ENCODE results near the gene GIGYF2.
A peak's percentile ranks its signal among the peaks of the same experiment; 100 is the strongest.
"Not testable (repeated sequence)": the region's sequence is repeated elsewhere in the genome, so short reads cannot be mapped to it uniquely, and the experiment has no call there.

GIGYF2 gene, protein sequence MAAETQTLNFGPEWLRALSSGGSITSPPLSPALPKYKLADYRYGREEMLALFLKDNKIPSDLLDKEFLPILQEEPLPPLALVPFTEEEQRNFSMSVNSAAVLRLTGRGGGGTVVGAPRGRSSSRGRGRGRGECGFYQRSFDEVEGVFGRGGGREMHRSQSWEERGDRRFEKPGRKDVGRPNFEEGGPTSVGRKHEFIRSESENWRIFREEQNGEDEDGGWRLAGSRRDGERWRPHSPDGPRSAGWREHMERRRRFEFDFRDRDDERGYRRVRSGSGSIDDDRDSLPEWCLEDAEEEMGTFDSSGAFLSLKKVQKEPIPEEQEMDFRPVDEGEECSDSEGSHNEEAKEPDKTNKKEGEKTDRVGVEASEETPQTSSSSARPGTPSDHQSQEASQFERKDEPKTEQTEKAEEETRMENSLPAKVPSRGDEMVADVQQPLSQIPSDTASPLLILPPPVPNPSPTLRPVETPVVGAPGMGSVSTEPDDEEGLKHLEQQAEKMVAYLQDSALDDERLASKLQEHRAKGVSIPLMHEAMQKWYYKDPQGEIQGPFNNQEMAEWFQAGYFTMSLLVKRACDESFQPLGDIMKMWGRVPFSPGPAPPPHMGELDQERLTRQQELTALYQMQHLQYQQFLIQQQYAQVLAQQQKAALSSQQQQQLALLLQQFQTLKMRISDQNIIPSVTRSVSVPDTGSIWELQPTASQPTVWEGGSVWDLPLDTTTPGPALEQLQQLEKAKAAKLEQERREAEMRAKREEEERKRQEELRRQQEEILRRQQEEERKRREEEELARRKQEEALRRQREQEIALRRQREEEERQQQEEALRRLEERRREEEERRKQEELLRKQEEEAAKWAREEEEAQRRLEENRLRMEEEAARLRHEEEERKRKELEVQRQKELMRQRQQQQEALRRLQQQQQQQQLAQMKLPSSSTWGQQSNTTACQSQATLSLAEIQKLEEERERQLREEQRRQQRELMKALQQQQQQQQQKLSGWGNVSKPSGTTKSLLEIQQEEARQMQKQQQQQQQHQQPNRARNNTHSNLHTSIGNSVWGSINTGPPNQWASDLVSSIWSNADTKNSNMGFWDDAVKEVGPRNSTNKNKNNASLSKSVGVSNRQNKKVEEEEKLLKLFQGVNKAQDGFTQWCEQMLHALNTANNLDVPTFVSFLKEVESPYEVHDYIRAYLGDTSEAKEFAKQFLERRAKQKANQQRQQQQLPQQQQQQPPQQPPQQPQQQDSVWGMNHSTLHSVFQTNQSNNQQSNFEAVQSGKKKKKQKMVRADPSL (N-terminal part only)

GRCh38 chr2:232697059-232697806, at the start of gene GIGYF2:
GIGYF2 (plus strand) TSS chr2:232697331; CDS start chr2:232735198, 37,867 bp downstream.
- DNase-seq (ENCODE audit: low read depth in 4 of 4, low spot score in 1 of 4) = peak; percentile 81 to 97 (median 94)

- DNase-seq (ENCODE audit: low read depth in 4 of 4, low spot score in 1 of 4) = no peak
Observed at GRCh38 chr2:232649033-232649432, 48.1 kb upstream of the GIGYF2 start.

- DNase-seq (ENCODE audit: low read depth in 4 of 4, low spot score in 1 of 4) = no peak
Observed at GRCh38 chr2:232652505-232652851, 44.7 kb upstream of the GIGYF2 start.

DNA sequence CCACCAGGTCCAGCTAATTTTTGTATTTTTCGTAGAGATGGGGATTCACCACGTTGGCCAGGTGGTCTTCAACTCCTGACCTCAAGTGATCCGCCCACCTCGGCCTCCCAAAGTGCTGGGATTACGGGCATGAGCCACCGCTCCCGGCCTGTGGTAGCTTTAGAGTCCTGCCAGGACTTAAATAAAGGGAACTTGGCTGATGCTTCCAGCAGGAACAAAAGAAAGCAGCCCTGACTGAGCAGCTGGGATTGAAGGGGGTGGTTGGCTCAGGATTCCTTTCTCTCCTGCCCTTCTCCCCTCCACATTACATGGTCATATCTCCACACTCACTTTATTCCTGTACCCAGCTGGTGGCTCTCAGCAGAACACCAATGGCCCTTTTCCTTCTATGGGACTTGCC, 43.7 kb upstream of the GIGYF2 start:
- no peak for DNase-seq (ENCODE audit: low read depth in 4 of 4, low spot score in 1 of 4)

- DNase-seq (ENCODE audit: low read depth in 4 of 4, low spot score in 1 of 4) = no peak
Observed at GRCh38 chr2:232655392-232655791, 41.7 kb upstream of the GIGYF2 start.

- DNase-seq (ENCODE audit: low read depth in 4 of 4, low spot score in 1 of 4) = no peak
Observed at GRCh38 chr2:232658217-232658785, 38.8 kb upstream of the GIGYF2 start.

DNA sequence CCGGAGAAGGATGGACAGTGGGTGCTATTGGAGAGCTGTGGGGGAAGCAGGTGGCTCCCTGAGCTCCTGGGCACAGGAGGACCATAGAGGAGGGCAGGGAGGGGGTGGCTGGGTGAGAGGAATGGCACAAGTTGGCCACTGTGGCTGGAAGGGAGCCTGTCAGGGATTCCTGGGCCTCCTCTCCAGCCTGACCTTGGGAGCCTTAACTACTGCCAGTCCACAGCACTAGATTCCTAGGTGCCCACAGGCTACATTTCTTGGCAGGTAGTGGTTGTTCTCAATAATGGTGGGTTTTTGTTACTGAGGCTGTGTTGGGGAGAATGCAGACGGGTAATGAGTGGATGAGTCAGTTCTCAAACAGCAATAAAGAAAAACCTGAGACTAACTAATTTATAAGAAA, 37.8 kb upstream of the GIGYF2 start:
- no peak for DNase-seq (ENCODE audit: low read depth in 4 of 4, low spot score in 1 of 4)

DNA sequence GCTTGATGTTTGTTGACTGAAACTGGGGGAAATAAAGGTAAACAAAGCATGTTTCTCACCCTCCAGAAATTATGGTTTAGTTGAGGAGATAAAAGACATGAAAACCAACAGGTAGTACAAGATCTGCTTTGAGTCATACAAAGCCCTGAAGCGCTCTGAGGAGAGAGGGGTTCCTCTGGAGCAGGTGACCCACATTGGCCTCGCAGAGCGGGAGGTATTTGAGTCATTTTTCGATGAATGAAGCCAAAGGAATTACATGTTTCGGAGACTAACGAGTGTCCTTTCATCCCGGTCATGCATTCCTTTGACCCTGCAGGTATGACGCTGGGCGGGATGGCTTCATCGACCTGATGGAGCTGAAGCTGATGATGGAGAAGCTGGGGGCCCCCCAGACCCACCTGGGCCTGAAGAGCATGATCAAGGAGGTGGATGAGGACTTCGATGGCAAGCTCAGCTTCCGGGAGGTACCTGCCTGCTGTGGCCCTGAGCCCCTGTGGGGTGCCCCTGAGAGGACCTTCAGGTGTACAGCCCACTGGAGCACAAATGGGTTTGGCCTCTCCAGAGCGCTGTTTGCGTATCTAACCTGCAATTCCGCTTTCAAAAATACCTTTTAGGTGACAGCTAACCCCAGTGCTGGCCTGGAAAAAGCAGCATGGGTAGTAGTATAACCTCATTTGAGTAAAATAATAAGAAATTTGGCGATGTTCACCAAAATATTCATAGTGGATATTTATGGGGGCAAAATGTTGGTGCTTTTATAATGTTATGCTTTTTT, 34.5 kb upstream of the GIGYF2 start:
- no peak for DNase-seq (ENCODE audit: low read depth in 4 of 4, low spot score in 1 of 4)

DNA sequence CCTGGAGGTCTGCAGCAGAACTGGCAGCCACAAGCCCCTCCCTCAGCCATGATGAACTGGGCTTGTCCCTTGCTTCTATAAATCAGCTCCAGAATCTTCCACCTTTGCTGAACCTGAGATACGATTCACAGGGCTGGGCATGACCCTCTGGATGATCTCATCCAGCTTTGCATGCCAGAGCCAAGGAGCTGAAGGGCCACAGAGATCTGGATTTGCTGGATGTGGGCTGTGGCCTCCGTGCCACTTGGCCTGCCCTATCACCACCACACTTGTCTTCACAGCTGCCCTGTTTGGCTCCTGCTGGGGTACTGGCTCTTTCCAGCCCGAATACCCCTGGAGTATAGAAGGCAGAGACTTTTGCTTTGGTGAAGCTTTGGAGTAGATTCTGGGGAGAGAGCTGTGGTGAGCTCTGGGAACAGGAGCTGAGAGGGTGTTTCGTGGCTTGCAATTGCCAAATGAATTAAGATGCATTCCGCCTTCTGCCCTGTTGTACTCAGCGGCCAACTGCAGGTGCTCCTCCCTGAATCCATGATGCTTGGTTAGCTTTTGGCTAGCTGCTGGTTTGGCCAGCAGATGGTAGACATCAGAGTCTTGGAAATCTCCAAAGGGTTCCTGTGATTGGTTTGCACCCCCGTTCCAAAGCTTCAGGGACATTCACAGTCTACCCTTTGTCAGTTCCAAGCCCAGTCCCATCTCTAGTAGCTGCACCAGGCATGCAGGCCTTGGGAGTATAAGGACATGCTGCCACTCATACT, 30.9 kb upstream of the GIGYF2 start:
- no peak for DNase-seq (ENCODE audit: low read depth in 4 of 4, low spot score in 1 of 4)

DNA sequence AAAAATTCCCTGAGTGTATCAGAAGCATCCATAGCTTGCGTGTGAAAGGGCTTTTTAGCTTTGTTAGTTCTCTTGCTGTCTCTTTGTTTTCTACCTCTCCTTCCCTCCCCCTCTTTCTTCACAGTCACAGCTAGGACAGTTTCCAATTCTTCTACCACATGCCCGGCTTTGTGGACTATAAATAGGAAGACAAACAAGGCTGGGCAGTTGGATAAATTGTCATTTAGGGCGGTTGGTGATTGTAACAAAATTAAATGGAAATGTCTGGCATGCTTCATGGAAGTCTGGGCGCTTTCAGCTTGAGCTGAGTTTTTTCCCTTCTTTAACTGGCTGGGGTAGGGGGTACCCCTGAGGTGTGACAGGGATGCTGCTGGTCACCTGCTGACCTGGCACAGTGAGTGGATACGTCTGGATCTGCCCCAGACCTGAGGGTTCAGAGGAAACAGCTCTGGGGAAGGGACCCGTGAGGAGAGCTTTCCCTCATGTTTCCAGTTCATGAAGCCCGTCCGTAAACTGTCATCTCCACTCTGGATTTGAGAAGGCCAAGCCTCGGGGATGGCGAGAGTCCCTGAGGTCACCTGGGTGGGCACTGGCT, 29.0 kb upstream of the GIGYF2 start:
- DNase-seq (ENCODE audit: low read depth in 4 of 4, low spot score in 1 of 4) = no peak

DNA sequence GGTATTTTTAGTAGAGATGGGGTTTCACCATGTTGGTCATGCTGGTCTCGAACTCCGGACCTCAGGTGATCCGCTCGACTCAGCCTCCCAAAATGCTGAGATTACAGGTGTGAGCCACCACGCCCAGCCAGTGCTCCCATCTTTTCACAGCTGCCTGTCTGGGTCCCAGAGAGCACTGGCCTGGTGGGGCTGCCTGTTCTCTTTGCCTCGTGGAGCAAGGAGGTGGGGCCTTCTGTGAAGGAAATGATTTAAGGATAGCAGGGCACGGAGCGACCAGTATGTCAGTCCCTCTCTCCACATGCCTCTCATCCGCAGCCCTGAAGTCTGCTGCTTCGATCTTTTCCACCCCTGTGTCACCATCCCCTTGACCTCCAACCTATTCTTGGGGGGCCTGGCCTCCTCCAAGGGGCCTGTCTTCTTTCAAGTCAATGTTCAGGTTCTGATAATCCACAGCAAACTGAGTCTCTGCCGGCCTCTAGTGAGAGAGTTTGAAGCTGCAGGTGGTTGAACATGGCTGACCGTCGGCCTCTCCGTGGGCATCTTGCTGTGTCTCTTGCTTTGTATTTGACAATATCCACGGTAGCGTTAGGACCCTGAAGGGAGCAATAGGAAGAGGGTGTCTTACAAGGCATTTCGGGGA, 28.2 kb upstream of the GIGYF2 start:
- DNase-seq (ENCODE audit: low read depth in 4 of 4, low spot score in 1 of 4) = no peak

GRCh38 chr2:232672588-232672987, 24.5 kb upstream of the GIGYF2 start:
- DNase-seq (ENCODE audit: low read depth in 4 of 4, low spot score in 1 of 4) = no peak

DNA sequence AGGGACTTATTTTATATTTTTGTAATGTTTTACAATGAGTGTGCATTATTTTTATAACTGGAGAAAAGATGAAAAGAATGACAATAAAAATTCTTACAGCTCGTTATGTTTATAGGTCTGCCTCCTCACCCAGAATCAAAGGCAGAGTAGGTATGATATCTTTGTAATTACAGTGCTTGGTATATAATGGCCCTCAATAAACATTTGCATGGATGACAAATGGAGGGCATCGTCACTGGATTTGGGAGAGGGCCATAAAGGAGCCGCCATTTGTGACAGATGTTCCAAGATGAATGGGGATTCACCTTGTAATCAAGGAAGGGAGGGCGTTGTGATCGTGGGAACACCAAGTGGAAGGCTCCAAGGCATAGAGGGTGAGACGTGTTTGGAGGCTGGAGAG, 22.6 kb upstream of the GIGYF2 start:
- no peak for DNase-seq (ENCODE audit: low read depth in 4 of 4, low spot score in 1 of 4)

DNA sequence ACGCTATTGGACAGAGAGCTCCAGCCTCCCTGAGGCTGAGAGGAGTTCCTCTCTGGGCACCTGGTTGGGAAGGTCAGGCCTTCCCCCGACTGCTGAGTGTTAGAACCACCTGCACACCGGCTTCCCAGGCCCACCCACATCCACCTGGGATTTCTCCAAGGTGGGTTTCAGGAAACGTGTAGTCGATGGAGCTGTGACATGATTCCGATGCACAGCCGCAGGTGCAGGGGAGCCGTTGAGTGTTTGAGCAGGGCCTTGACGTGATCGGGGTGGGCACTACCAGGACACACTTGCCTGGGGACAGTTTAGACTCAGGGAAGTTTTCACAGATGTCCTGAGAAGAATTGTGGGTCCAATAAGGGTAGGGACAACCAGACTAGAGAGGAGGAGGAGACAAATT, 21.8 kb upstream of the GIGYF2 start:
- DNase-seq (ENCODE audit: low read depth in 4 of 4, low spot score in 1 of 4) = no peak

DNA sequence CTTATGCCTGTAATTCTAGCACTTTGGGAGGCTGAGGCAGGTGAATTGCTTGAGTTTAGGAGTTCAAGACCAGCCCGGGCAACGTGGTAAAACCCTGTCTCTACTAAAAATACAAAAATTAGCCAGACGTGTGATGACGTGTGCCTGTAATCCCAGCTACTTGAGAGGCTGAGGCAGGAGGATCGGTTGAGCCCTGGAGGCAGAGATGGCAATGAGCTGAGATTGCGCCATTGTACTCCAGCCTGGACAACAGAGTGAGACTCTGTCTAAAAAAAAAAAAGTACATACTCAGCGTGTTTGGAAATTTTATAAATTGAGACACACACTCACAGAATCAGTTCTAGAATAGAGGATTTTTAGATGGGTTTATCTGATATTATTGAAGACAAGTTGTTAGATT, 17.1 kb upstream of the GIGYF2 start:
- DNase-seq (ENCODE audit: low read depth in 4 of 4, low spot score in 1 of 4) = no peak

DNA sequence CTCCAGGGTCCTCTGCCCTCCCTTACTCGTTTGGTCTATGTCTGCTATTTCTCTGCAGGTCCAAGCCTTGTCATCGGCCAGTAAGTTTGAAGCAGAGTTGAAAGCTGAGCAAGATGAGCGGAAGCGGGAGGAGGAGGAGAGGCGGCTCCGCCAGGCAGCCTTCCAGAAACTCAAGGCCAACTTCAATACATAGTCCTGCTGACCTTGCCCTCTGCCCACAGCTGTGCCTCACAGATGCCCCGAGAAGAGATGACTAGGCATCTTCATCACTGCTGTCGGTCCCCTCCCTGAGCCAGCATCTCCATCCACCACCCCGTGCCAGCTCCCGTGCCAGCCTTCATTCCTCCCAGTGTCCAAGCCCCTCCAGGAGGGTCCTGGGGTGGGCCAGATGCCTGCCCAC, 15.6 kb upstream of the GIGYF2 start:
- DNase-seq (ENCODE audit: low read depth in 4 of 4, low spot score in 1 of 4) = no peak

DNA sequence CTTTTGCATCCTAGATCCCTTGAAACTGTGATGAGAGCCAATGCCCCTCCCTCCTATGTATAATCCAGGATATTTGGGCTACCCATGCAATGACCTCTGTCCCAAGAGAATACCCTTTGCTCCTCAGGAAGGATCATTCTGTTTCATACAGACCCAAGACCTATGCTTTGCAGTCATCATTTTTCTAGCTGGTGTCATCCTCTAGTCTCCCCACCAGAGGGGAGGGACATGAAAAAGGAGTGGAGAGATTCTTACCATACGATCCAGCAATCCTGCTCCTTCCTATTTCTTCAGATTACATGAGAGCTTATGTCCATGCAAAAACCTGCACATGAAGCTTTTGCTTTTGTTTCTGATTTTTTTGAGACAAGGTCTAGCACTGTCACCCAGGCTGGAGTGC, 13.8 kb upstream of the GIGYF2 start:
- DNase-seq (ENCODE audit: low read depth in 4 of 4, low spot score in 1 of 4) = no peak

DNA sequence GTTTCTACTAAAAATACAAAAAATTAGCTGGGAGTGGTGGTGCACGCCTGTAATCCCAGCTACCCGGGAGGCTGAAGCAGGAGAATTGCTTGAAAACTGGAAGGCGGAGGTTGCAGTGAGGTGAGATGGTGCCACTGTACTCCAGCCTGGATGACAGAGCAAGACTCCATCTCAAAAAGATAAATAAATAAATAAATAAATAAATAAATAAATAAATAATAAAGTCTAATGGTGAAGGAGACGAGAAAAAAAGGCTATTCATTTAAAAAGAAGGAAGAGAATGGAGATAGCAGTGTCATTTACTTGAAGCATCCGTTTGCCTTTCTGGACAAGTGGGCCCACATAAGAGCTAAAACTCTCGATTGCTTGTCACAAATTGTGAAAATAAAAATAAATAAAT, 11.7 kb upstream of the GIGYF2 start:
- not testable (repeated sequence) for DNase-seq (ENCODE audit: low read depth in 4 of 4, low spot score in 1 of 4)

Measured in stimulated activated CD4-positive, alpha-beta T cell treated with anti-CD3 and anti-CD28 coated beads, Interleukin-1b, Interleukin-23, amount 100 ng/mL, for 24 hours (primary cell).